ENCODE measurements around the gene GPR108.
"Not testable (repeated sequence)": the region's sequence is repeated elsewhere in the genome, so short reads cannot be mapped to it uniquely, and the experiment has no call there.

GPR108 gene

GRCh38 chr19:6737284-6737872, at the start of gene GPR108:
Gene GPR108 (minus strand): TSS chr19:6737580. CDS start chr19:6737576, 4 bp downstream.
- DNase-seq = peak; percentile 99 to 100 (median 100)
- intact Hi-C loops (cut with DNase I) = loop anchor here (5.0 to 10.0 kb wide), 2 partner anchors 125 to 203 kb away; partner anchors contain the start of gene TNFSF9

DNA sequence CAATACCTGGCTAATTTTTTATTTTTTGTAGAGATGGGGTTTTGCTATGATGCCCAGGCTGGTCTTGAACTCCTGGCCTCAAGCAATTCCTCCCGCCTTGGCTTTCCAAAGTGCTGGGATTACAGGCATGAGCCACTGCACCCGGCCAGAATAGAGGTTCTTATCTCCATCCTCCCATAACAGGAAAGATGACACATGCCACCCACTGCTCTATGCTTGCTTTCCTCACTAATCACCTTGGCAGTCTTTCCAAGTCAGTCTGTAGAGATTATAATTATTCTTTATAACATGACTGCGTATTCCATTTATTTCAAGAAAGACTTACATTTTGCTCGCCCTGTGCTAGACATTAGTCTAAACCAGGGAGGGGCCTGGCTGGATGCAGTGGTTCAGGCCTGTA, 41.8 kb upstream of the GPR108 start:
- DNase-seq = no peak
- intact Hi-C loops (cut with DNase I) = no loop called here

DNA sequence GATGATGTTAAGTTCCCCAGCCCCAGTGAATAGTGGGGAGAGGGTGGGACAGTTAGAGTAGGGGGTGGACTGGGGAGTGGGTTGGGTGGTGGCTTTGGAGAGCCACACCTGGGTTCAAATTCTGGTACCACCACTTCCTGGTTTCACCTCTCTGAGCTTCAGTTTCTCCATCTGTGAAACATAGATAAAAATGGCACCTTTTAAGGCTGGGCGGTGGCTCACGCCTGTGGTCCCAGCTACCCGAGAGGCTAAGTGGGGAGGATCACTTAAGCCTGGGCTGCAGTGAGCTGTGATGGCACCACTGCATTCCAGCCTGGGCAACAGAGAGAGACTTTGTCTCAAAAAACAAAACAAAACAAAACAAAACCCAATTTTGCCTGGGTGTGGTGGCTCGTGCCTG, 41.0 kb upstream of the GPR108 start:
- DNase-seq = no peak
- intact Hi-C loops (cut with DNase I) = no loop called here

GRCh38 chr19:6777434-6777833, 40.1 kb upstream of the GPR108 start:
- DNase-seq = no peak
- intact Hi-C loops (cut with DNase I) = no loop called here

DNA sequence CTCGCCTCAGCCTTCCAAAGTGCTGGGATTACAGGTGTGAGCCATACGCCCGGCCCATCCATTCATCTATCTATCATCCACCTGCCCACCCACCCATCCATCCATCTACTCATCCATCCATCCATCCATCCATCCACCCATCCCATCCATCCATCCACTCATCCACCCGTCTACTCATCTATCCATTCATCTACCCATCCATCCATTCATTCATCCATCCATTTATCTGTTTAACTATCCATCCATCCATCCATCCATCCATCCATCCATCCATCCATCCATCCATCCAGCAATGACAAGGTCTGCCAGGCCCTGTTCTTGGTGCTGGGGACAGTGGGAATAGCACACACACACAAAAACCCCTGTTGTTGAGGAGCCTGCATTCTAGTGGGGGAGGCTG, 39.6 kb upstream of the GPR108 start:
- no peak for DNase-seq
- intact Hi-C loops (cut with DNase I) = no loop called here

DNA sequence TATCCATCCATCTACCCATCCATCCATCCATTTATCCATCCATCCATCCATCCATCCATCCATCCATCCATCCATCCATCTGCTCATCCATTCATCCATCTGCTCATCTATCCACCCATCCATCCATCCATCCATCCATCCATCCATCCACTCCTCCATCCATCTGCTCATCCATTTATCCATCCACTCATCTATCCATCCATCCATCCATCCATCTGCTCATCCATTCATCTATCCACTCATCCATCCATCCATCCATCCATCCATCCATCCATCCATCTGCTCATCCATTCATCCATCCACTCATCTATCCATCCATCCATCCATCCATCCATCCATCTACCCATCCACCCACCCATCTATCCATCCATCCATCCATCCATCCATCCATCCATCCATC, 38.7 kb upstream of the GPR108 start:
- intact Hi-C loops (cut with DNase I) = not testable (repeated sequence)

GRCh38 chr19:6774821-6775707, 37.7 kb upstream of the GPR108 start:
- intact Hi-C loops (cut with DNase I) = no loop called here
- DNase-seq = no peak

More for the DNA sequence above, 38.7 kb upstream of the GPR108 start:
- not testable (repeated sequence) for DNase-seq

- intact Hi-C loops (cut with DNase I) = no loop called here
- peak in 37 of 42 donors; percentile 9 to 57 (median 34) for DNase-seq
These were observed 36.0 kb upstream of the GPR108 start for GRCh38 chr19:6773323-6773931.

- no peak for DNase-seq
- intact Hi-C loops (cut with DNase I) = no loop called here
These were observed 35.5 kb upstream of the GPR108 start for GRCh38 chr19:6772866-6773322.

DNA sequence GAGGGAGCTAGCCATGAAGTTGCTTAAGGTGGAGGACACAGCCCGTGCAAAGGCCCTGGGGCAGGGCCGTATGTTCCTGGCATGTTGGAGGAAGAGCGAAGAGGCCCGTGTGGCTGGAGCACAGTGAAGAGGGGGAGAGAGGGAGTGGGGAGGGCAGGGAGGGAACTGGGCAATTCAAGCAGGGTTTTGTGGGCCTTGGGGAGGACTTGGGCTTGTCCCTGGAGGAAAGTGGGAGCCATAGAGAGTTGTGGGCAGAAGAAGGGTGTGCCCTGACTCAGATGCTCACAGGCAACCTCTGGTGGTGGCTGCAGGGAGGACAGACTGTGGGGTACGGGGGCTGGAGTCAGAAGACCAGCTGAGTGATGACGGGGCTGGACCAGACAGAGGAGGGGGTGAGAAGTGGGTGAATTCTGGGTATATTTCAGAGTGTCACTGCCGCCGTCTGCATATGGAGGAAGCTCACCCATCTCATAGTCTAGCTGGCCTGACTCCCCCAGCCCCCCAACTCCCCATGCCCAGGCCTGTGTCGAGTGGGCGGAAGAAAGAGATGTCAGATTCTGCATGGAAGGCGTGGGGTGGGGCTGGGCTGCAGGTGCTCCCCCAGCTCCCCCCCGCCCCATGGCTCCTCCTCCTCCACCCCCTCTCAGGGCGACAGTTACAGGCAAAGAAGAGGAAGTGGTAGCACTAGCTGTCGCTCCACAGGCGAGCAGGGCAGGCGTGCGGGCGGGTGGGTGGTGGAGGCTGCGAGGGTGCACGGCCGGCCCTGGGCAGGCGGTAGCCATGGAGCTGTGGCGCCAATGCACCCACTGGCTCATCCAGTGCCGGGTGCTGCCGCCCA, 34.9 kb upstream of the GPR108 start, which contains the start of gene VAV1:
Gene VAV1 (plus strand): TSS at position 681 of the 838 bp plus-strand sequence. CDS start 100 bp downstream, at position 781.
- intact Hi-C loops (cut with DNase I) = no loop called here
- DNase-seq = peak in 38 of 42 donors; percentile 12 to 68 (median 38)

DNA sequence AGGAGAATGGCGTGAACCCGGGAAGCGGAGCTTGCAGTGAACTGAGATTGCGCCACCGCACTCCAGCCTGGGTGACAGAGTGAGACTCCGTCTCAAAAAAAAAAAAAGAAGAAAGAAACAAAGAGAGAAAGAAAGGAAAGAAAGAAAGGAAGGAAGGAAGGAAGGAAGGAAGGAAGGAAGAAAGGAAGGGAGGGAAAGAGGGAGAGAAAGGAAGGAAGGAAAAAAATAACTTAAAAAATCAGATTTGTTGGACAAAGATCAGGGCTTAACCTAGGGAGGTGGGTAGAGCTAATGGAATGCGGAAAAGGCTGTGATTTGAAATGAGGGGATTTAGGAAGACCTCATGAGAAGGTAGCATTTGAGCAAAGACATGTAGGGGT, 34.3 kb upstream of the GPR108 start:
- intact Hi-C loops (cut with DNase I) = not testable (repeated sequence)

GRCh38 chr19:6769006-6769619, 31.7 kb upstream of the GPR108 start:
- intact Hi-C loops (cut with DNase I) = no loop called here
- DNase-seq = no peak

More for the DNA sequence above, 34.3 kb upstream of the GPR108 start:
- DNase-seq = not testable (repeated sequence)

DNA sequence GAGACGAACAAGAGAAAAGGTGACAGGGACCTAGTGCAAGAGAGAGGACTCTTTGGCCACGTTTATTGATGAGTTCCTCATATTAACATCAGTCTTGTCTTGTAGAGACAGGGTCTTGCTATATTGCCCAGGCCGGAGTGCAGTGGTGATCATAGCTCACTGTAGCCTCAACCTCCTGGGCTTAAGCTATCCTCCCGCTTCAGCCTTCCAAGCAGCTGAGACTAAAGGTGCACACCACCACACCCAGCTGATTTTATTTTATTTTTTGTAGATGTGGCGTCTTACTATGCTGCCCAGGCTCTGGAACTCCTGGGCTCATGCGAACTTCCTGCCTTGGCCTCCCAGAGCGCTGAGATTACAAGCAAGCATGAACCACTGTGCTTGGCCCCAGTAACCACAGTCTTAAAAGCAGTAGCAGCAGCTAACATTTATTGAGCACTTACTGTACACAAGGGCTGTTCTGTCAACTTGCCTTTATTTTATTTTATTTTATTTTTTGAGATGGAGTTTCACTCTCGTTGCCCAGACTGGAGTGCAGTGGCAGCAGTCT, 30.9 kb upstream of the GPR108 start:
- intact Hi-C loops (cut with DNase I) = no loop called here

GRCh38 chr19:6767357-6768235, 30.2 kb upstream of the GPR108 start, which contains the start of gene SH2D3A:
Gene SH2D3A (minus strand): TSS chr19:6767435. CDS start chr19:6763748, 3,687 bp downstream.
- intact Hi-C loops (cut with DNase I) = no loop called here
- peak in 8 of 42 donors; percentile 3 to 61 (median 37) for DNase-seq

More for the DNA sequence above, 30.9 kb upstream of the GPR108 start:
- no peak for DNase-seq

- intact Hi-C loops (cut with DNase I) = no loop called here
- no peak for DNase-seq
These were observed 29.6 kb upstream of the GPR108 start for GRCh38 chr19:6767081-6767356.

DNA sequence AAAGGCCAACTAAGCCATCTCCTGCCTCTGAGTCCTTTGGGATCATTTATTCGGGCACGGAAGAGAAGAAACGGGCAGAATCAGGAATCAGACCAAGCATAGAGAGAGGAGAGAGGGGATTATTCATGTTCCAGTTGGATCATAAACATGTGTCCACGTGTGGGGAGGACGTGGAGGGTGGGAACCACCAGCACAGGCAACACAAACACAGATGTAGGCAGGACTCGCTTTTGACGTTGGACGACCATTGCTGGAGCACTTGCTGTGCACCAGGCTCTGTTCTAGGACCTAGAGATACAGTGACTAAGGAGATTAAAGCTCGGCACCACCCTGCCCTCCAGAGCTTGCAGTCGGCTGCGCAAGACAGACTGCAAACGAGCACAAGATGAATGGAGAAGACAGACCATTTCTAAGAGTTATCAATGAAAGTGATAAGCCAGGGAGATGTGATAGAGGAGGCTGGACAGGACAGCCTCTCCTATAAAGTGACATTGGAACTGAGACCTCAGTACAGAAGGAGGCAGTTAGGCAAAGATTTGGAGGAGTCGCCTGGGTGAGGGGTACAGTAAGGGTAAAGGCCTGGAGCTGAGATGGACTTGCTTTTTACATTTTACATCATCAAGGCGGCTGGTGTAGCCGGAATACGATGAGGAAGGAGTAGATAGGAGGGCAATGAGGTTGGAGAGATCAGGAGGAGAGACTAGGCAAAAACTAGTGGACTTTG, 29.1 kb upstream of the GPR108 start:
- intact Hi-C loops (cut with DNase I) = no loop called here
- DNase-seq = no peak
